NCI-H748 (cell line): ENCODE data around the gene DEGS2.

Source experiments
- DNase-seq: peaks from one replicate; lab custom pipeline; 2025; ENCODE audit not compliant: unreplicated experiment; lab: John Stamatoyannopoulos, UW

Gene DEGS2

DNA sequence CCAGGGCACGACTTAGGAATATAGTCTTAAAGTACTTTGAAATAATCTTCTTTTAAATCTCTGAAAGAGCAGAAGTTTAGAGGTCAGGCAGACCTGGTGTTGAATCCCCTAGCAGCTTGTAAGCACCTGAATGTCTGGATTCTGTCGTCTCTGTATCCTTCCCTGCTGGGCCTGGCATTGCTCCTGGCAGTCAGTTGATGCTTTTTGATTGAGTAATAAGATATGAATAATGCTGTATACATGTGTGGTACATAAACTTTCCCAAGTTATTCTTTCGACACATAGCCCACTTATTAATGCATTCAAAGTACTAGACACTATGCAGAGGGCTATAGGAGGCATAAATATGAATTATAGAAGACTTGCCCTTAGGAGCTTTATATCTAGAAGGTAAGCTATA is 62.8 kb downstream of the DEGS2 start:
- no peak for DNase-seq
